H9 (cell line): Measurements from ENCODE around the gene AZGP1. TPM values are rescaled to one million over a fixed set of nuclear protein-coding genes. Genes with fewer than 3 reads are reported as not detected.
"Not testable (repeated sequence)": the region's sequence is repeated elsewhere in the genome, so short reads cannot be mapped to it uniquely, and the experiment has no call there.

Experiments
- DNase-seq: peaks from one replicate; pipeline ENCODE4 v3.0.0-alpha.2; 2017
- H2AFZ ChIP-seq: one replicate; pipeline ENCODE4 v1.6.1; 2013; ENCODE audit warnings: mild to moderate bottlenecking, low read length, control low read depth, moderate library complexity
- H2AK5ac ChIP-seq: 2 replicates; pipeline ENCODE4 v1.6.1; 2013; ENCODE audit warnings: low read length, control low read depth, mixed read lengths; ENCODE audit not compliant: insufficient read length
- H2BK120ac ChIP-seq: one replicate; pipeline ENCODE4 v1.6.1; 2013; ENCODE audit warnings: low read depth, mild to moderate bottlenecking, low read length, control low read depth, inconsistent platforms; ENCODE audit not compliant: poor library complexity, severe bottlenecking
- H2BK12ac ChIP-seq: 2 replicates; pipeline ENCODE4 v1.6.1; 2013; ENCODE audit warnings: low read length, control low read depth, mixed read lengths, low read depth; ENCODE audit not compliant: insufficient read length
- H2BK15ac ChIP-seq: 2 replicates; pipeline ENCODE4 v1.6.1; 2013; ENCODE audit warnings: low read depth, low read length, control low read depth
- H2BK20ac ChIP-seq: one replicate; pipeline ENCODE4 v1.6.1; 2013; ENCODE audit warnings: low read depth, mild to moderate bottlenecking, low read length, control low read depth, inconsistent platforms; ENCODE audit not compliant: poor library complexity, severe bottlenecking
- H2BK5ac ChIP-seq: 2 replicates; pipeline ENCODE4 v1.6.1; 2013; ENCODE audit warnings: low read length, control low read depth, mixed read lengths; ENCODE audit not compliant: insufficient read length
- H3K14ac ChIP-seq: 2 replicates; pipeline ENCODE4 v1.6.1; 2013; ENCODE audit warnings: low read length, control low read depth; ENCODE audit not compliant: insufficient read depth
- H3K18ac ChIP-seq: 2 replicates; pipeline ENCODE4 v1.6.1; 2013; ENCODE audit warnings: low read depth, mild to moderate bottlenecking, mixed read lengths, low read length, control low read depth; ENCODE audit not compliant: insufficient read length
- H3K23ac ChIP-seq: 2 replicates; pipeline ENCODE4 v1.6.1; 2013; ENCODE audit warnings: low read length, control low read depth, mixed read lengths, low read depth; ENCODE audit not compliant: insufficient read length
- H3K23me2 ChIP-seq: 2 replicates; pipeline ENCODE4 v1.6.1; 2013; ENCODE audit warnings: low read depth, mild to moderate bottlenecking, mixed read lengths, low read length, control low read depth; ENCODE audit not compliant: insufficient read length, poor library complexity, severe bottlenecking
- H3K27ac ChIP-seq: 2 replicates; pipeline ENCODE4 v1.5.1; 2013; ENCODE audit warnings: low read length, control low read depth, mixed read lengths, low read depth; ENCODE audit not compliant: insufficient read length
- H3K27me3 ChIP-seq: 2 replicates; pipeline ENCODE4 v1.6.1; 2013; ENCODE audit warnings: low read length, control low read depth, inconsistent platforms; ENCODE audit not compliant: insufficient read depth
- H3K4ac ChIP-seq: 2 replicates; pipeline ENCODE4 v1.6.1; 2013; ENCODE audit warnings: low read depth, mild to moderate bottlenecking, control low read depth, inconsistent platforms, low read length, moderate library complexity
- H3K4me1 ChIP-seq: 2 replicates; pipeline ENCODE4 v1.6.1; 2013; ENCODE audit warnings: low read length, control low read depth, inconsistent platforms; ENCODE audit not compliant: insufficient read depth
- H3K4me2 ChIP-seq: 2 replicates; pipeline ENCODE4 v1.6.1; 2013; ENCODE audit warnings: low read length, control low read depth, mixed read lengths; ENCODE audit not compliant: insufficient read length, insufficient read depth
- H3K56ac ChIP-seq: 2 replicates; pipeline ENCODE4 v1.6.1; 2013; ENCODE audit warnings: low read depth, mild to moderate bottlenecking, mixed read lengths, low read length, control low read depth; ENCODE audit not compliant: insufficient read length
- H3K79me1 ChIP-seq: 2 replicates; pipeline ENCODE4 v1.6.1; 2013; ENCODE audit warnings: low read depth, mild to moderate bottlenecking, moderate library complexity, low read length, control low read depth, inconsistent platforms; ENCODE audit not compliant: insufficient read depth, poor library complexity, severe bottlenecking
- H3K79me2 ChIP-seq: 2 replicates; pipeline ENCODE4 v1.6.1; 2013; ENCODE audit warnings: low read length, control low read depth, inconsistent platforms; ENCODE audit not compliant: insufficient read depth
- H3K9ac ChIP-seq: 2 replicates; pipeline ENCODE4 v1.6.1; 2013; ENCODE audit warnings: low read length, control low read depth, mixed read lengths; ENCODE audit not compliant: insufficient read length; ENCODE audit errors: extremely low read depth
- H3K9me3 ChIP-seq: one replicate; pipeline ENCODE4 v1.6.1; 2013; ENCODE audit warnings: low read depth, low read length, inconsistent platforms; ENCODE audit not compliant: control insufficient read depth
- H3T11ph ChIP-seq: one replicate; pipeline ENCODE4 v1.6.1; 2013; ENCODE audit warnings: mild to moderate bottlenecking, low read length, control low read depth, inconsistent platforms
- H4K20me1 ChIP-seq: one replicate; pipeline ENCODE4 v1.6.1; 2013; ENCODE audit not compliant: control insufficient read depth, insufficient read length, insufficient read depth
- H4K5ac ChIP-seq: 2 replicates; pipeline ENCODE4 v1.6.1; 2013; ENCODE audit warnings: low read depth, mild to moderate bottlenecking, mixed read lengths, low read length, control low read depth; ENCODE audit not compliant: insufficient read length
- H4K8ac ChIP-seq: replicated peaks from 2 replicates; pipeline ENCODE4 v1.6.1; 2013; ENCODE audit warnings: low read length, control low read depth, mixed read lengths, low read depth; ENCODE audit not compliant: insufficient read length
- H4K91ac ChIP-seq: 2 replicates; pipeline ENCODE4 v1.6.1; 2013; ENCODE audit warnings: low read depth, mild to moderate bottlenecking, moderate library complexity, mixed read lengths, low read length, control low read depth; ENCODE audit not compliant: insufficient read length
- H3K27ac Mint-ChIP-seq, 3 experiments: 2 replicates in 2 of 3; 3 replicates in 1 of 3; pipeline ENCODE4 v1.8.0; 2020 to 2021; ENCODE audit warnings: mixed read lengths in 3 of 3, mild to moderate bottlenecking in 1 of 3, moderate library complexity in 1 of 3
- H3K27me3 Mint-ChIP-seq: 2 replicates; pipeline ENCODE4 v1.8.0; 2021; ENCODE audit warnings: low read depth, mild to moderate bottlenecking, moderate library complexity, mixed read lengths
- H3K36me3 Mint-ChIP-seq, 3 experiments: 2 replicates in 2 of 3; 3 replicates in 1 of 3; pipeline ENCODE4 v1.8.0; 2020 to 2021; ENCODE audit warnings: low read depth in 3 of 3, mixed read lengths in 3 of 3; ENCODE audit not compliant: insufficient read depth in 1 of 3
- H3K4me1 Mint-ChIP-seq, 2 experiments: 2 replicates each; pipeline ENCODE4 v1.8.0; 2020; ENCODE audit warnings: mixed read lengths in 2 of 2
- H3K4me3 Mint-ChIP-seq, 2 experiments: 2 replicates in 1 of 2; 3 replicates in 1 of 2; pipeline ENCODE4 v1.8.0; 2020 to 2021; ENCODE audit warnings: mild to moderate bottlenecking in 2 of 2, mixed read lengths in 2 of 2, moderate library complexity in 1 of 2
- H3K9me3 Mint-ChIP-seq, 2 experiments: 2 replicates in 1 of 2; 3 replicates in 1 of 2; pipeline ENCODE4 v1.8.0; 2020; ENCODE audit warnings: mild to moderate bottlenecking in 2 of 2, mixed read lengths in 2 of 2, moderate library complexity in 1 of 2
- CTCF ChIP-seq: fragments of 200-600 bp; sonication (generic); conservative IDR thresholded peaks from 3 replicates; pipeline ENCODE4 v1.8.0; 2021; ENCODE audit warnings: antibody characterized with exemption, mild to moderate bottlenecking
- WGBS: extraction: QIAGEN DNeasy Blood & Tissue Kit; methylation state at CpG from one replicate; pipeline ENCODE4 v1.1.7; 2013; ENCODE audit warnings: missing lambda C conversion rate, low lambda C conversion rate, mixed read lengths; ENCODE audit not compliant: insufficient read length; ENCODE audit errors: extremely low coverage; 5-methylcytosine and 5-hydroxymethylcytosine counted together
- total RNA-seq: library from RNA; stranded (reverse); gene quantifications from 2 replicates; pipeline ENCODE4 v1.2.1, GENCODE V29; 2021

AZGP1 gene
- total RNA-seq, 1 experiment from 2014 or later = not detected

- Histone ChIP-seq H2BK5ac (no peak overlapping the region), H3K27ac (no peak overlapping the region), H2BK20ac (no peak overlapping the region), H3K27me3 (no peaks in the 10 kb centered on the region), H3K14ac (no peak overlapping the region), H4K20me1 (no peaks in the 10 kb centered on the region), H4K91ac (no peak overlapping the region), H3T11ph (no peak overlapping the region), H2AFZ (no peak overlapping the region), H2BK120ac (no peak overlapping the region), H3K18ac (no peak overlapping the region), H3K79me2 (no peaks in the 10 kb centered on the region), H3K9me3 (no peaks in the 10 kb centered on the region), H4K5ac (no peak overlapping the region), H3K23ac (no peak overlapping the region), H2BK15ac (no peak overlapping the region), H2BK12ac (no peak overlapping the region), H3K4ac (no peak overlapping the region), H4K8ac (no peak overlapping the region), H3K23me2 (no peaks in the 10 kb centered on the region), H3K56ac (no peak overlapping the region), H3K79me1 (no peaks in the 10 kb centered on the region), H3K4me1 (no peaks in the 10 kb centered on the region), H3K4me2 (no peak overlapping the region), H3K9ac (no peak overlapping the region), H2AK5ac (peak overlapping the region; percentile 72)
- no peak for DNase-seq
- peaks cover 29 to 30% of the 10 kb centered on the region in 2 experiments for H3K9me3 Mint-ChIP-seq
- no peak for TF ChIP-seq CTCF
- no peaks in the 10 kb centered on the region for H3K4me1 Mint-ChIP-seq
- peaks cover 15 to 27% (median 18%) of the 10 kb centered on the region in 3 experiments for H3K36me3 Mint-ChIP-seq
- no peak overlapping the region; a peak in 1 of 7 replicates for H3K27ac Mint-ChIP-seq
- no CpG with 5 or more reads among the region's 3 CpGs for WGBS
- no peak overlapping the region for H3K4me3 Mint-ChIP-seq
- peaks cover 10% of the 10 kb centered on the region for H3K27me3 Mint-ChIP-seq
These were observed 22.2 kb downstream of the AZGP1 start for GRCh38 chr7:99953649-99954048.

DNA sequence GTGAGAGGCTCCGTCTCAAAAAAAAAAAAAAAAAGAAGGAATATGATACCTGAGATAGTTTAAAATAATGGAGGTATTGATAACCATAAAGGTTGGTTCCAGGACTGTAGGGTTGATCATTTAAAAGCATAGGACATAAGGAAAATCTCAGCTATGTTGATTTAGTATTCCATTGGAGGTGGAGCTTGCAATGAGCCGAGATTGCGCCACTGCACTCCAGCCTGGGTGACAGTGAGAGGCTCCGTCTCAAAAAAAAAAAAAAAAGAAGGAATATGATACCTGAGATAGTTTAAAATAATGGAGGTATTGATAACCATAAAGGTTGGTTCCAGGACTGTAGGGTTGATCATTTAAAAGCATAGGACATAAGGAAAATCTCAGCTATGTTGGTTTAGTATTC is 23.2 kb downstream of the AZGP1 start:
- not testable (repeated sequence) for H3K4me2 ChIP-seq, H3K4ac ChIP-seq, H3K9ac ChIP-seq, H3K27me3 ChIP-seq, DNase-seq, H2AFZ ChIP-seq, H2BK20ac ChIP-seq, H2AK5ac ChIP-seq, H4K20me1 ChIP-seq, H3K4me3 Mint-ChIP-seq, H4K8ac ChIP-seq, H3K9me3 ChIP-seq, H2BK12ac ChIP-seq, H3K79me2 ChIP-seq, H3K14ac ChIP-seq, H4K5ac ChIP-seq, H3K4me1 Mint-ChIP-seq, H4K91ac ChIP-seq, H3K79me1 ChIP-seq, H3K23me2 ChIP-seq, H3K27ac Mint-ChIP-seq, H3K56ac ChIP-seq, H3K18ac ChIP-seq, H2BK120ac ChIP-seq, H3K27me3 Mint-ChIP-seq, H3K23ac ChIP-seq, H2BK5ac ChIP-seq, H3K27ac ChIP-seq, H3T11ph ChIP-seq, H3K4me1 ChIP-seq, H2BK15ac ChIP-seq
- no CpG with 5 or more reads among the region's 4 CpGs for WGBS
- Mint-ChIP-seq H3K9me3 (peaks cover 30 to 33% of the 10 kb centered on the region in 2 experiments), H3K36me3 (peaks cover 15 to 28% (median 19%) of the 10 kb centered on the region in 3 experiments)
